K562 (cell line): ENCODE data around the gene SLC25A36. TPM values are rescaled to one million over a fixed set of nuclear protein-coding genes. Genes with fewer than 3 reads are reported as not detected.

Experiments
- CCNT2 ChIP-seq: IDR thresholded peaks from 2 replicates; pipeline ENCODE4 v1.6.1; 2011; ENCODE audit warnings: borderline replicate concordance, low read depth, mild to moderate bottlenecking, moderate library complexity, mixed read lengths, low read length; ENCODE audit not compliant: insufficient read length; ENCODE audit errors: extremely low read depth
- FOXP4 ChIP-seq: sonication (generic); formaldehyde crosslinking; IDR thresholded peaks from 2 replicates; pipeline ENCODE4 v1.8.0; 2022; ENCODE audit warnings: mild to moderate bottlenecking, missing genetic modification reagents, borderline replicate concordance
- HCFC1 ChIP-seq: IDR thresholded peaks from 2 replicates; pipeline ENCODE4 v1.6.1; 2012; ENCODE audit warnings: low read depth, low read length, improper control_type of control experiment
- HDAC2 ChIP-seq: fragments of 450-650 bp; IDR thresholded peaks from 2 replicates; pipeline ENCODE4 v1.6.1; 2016; ENCODE audit warnings: mild to moderate bottlenecking
- NEUROD1 ChIP-seq: fragments of 150-350 bp; IDR thresholded peaks from 2 replicates; pipeline ENCODE4 v1.6.1; 2014; ENCODE audit warnings: borderline replicate concordance, low read length, low read depth; ENCODE audit not compliant: partially characterized antibody
- SNIP1 ChIP-seq: fragments of 450-650 bp; IDR thresholded peaks from 2 replicates; pipeline ENCODE4 v1.7.1; 2017; ENCODE audit warnings: low read depth, mild to moderate bottlenecking
- SRSF1 ChIP-seq: fragments of 200-400 bp; formaldehyde crosslinking; IDR thresholded peaks from 2 replicates; pipeline ENCODE4 v1.6.1; 2017; ENCODE audit warnings: mild to moderate bottlenecking, low read depth, low read length, moderate library complexity
- TEAD4 ChIP-seq, 2 experiments: sonication (generic) in 1 of 2; formaldehyde crosslinking in 1 of 2; IDR thresholded peaks; 2 replicates each; pipeline versions ENCODE4 v1.6.1 to v1.8.0; 2012 to 2022; ENCODE audit warnings: borderline replicate concordance in 1 of 2, inconsistent platforms in 1 of 2, low read length in 1 of 2, mild to moderate bottlenecking in 1 of 2, missing genetic modification reagents in 1 of 2
- THRA ChIP-seq: fragments of 450-650 bp; IDR thresholded peaks from 2 replicates; pipeline ENCODE4 v1.6.1; 2017; ENCODE audit warnings: mild to moderate bottlenecking, moderate library complexity
- ZBTB12 ChIP-seq: fragments of 250-450 bp; sonication (Bioruptor Pico); IDR thresholded peaks from 2 replicates; pipeline ENCODE4 v1.4.0; 2020
- ZBTB40 ChIP-seq, 2 experiments: fragments of 450-650 bp in 1 of 2; sonication (generic) in 1 of 2; formaldehyde crosslinking in 1 of 2; IDR thresholded peaks; 2 replicates each; pipeline versions ENCODE4 v1.7.1 to v1.9.0; 2016 to 2022; ENCODE audit warnings: inconsistent platforms in 1 of 2, mild to moderate bottlenecking in 1 of 2, missing genetic modification reagents in 1 of 2
- polyA plus RNA-seq, 8 experiments: library from polyadenylated mRNA; depleted of rRNA in 4 of 8; stranded (reverse) in 5 of 8; unstranded in 3 of 8; fragments of >200 nt; fragmentation: Nextera tagmentation in 2 of 8; fragmentation: Illumina TruSeq in 1 of 8; extraction: Ambion mirVana in 2 of 8; extraction: Trizol in 1 of 8; gene quantifications; 2 replicates each; pipeline versions ENCODE4 v1.2.1 to v1.2.3, GENCODE V29; 2011 to 2014; ENCODE audit warnings: inconsistent platforms in 1 of 8, missing spikeins in 1 of 8
- total RNA-seq, 7 experiments: library from RNA; depleted of rRNA in 6 of 7; stranded (reverse); fragments of >200 nt in 6 of 7; fragmentation: Illumina TruSeq in 2 of 7; extraction: Trizol in 2 of 7; gene quantifications; 2 replicates each; pipeline versions ENCODE4 v1.2.1 to v1.2.3, GENCODE V29; 2011 to 2021; ENCODE audit warnings: low replicate concordance in 1 of 7

Gene SLC25A36
- total and polyA plus RNA-seq, 9 of the 15 experiments (the other 6 are each of a cell fraction or from before 2014, with no cell fraction given): 12.0 to 95.3 (median 43.3) TPM

DNA sequence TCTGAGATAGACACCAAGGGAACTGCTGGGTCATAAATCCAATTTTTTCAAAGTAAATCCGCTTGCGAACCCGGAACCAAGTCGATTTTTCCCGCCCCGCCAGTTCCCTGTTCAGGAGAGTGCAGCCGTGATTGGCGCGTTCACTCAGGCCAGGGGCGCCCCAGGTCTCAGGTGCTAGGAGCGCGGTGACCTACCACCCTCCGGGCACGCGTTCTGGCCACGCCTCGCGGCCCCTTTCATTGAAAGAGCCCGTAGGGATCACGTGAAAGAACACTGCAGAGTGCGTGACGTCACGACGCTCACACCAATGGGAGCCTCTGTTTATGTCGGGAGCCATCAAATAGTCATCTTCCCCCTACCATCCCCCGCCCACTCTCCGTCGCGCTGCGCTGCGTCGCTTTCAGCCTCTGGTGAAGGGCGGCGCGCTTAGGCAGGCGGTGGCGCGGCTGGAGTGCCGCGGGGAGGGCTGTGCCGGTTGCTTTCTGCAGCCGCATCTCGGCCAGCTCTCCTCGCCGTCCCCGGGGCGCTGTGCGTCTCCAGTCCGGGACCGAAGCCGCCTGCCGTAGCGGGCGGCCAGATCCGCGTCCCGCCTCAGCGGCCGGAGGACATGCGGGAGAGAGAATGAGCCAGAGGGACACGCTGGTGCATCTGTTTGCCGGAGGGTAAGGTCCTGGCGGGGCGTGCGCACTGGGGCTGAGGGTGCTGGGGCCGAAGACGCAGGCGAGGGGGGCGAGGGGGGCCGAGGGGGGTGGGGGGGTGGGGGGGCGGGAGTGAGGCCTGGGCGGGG lies at the start of gene SLC25A36 (continued):
- TF ChIP-seq TEAD4 (IDR thresholded peaks at IDR 0.05; ENCODE audit: low read length) (peak; percentile 38; the same call in 1 of the 2 replicates), TEAD4 (CRISPR knock-in tag; IDR thresholded peaks at IDR 0.05; ENCODE audit: borderline replicate concordance) (peak; percentile 96), THRA (no peak), FOXP4 (peak; percentile 88; the same call in 1 of the 2 replicates), HCFC1 (peak; percentile 71), SNIP1 (no peak), HDAC2 (0 out of 2 replicates have a peak, but pooled peaks have one; percentile 44), ZBTB40 (IDR thresholded peaks at IDR 0.05) (no peak), ZBTB40 (CRISPR knock-in tag; IDR thresholded peaks at IDR 0.05) (peak; percentile 44; the same call in 1 of the 2 replicates), NEUROD1 (peak; percentile 58), ZBTB12 (CRISPR knock-in tag) (peak; percentile 95), SRSF1 (no peak), CCNT2 (peak; percentile 83)
